ENCODE measurements around the gene MAJIN. TPM values are rescaled to one million over a fixed set of nuclear protein-coding genes. Genes with fewer than 3 reads are reported as not detected.

The MAJIN gene
- total RNA-seq, 1 experiment from 2014 or later, result not detected

DNA sequence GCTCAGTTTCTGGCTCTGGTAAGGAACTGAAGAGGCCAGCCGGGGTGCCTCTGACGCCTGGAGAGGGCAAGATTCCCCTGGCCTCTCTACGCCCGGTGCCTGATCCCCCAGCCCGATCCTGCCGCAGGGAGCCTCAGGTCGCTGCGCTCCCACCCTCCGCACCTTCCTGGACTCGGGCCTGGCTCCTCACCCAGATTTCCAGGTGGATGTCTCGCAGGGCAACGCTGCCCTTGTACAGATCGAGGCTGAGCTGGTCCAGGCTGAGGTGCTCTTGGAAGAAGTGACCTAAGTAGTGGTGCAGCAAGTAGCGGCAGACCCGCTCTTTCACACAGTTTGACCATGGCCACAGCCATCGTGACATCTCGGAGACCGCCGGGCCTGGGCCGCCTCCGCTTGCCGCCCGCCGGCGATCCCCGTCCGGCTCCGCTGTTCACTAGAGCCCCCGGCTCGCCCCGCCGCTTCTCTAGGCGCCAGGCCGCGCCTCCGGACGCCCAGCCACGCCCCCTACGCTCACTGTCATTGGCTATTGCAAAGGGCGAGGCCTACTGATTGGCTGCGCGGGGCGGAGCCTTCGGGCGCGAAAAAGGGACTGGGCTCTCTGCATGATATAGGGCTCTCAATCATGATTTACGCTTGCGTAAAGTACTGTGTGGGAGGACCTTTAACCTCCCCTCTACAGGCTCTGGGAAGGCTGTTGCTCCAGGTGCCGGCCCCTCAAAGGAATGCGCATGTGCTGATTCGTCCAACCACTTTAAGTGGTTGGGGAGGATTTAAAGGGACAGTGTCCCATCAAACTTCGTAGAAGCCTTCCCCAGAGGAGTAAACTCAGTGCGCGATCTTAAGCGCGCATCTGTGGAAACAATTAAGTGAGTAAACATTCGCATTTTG, 54.9 kb downstream of the MAJIN start, which contains the start of gene ATG2A:
Gene ATG2A (minus strand): TSS at position 435 of the 888 bp plus-strand sequence. CDS start 74 bp downstream, at position 361.
- Mint-ChIP-seq H3K9me3 (ENCODE audit: unreplicated experiment) (no peaks in the 10 kb centered on the region), H3K4me1 (ENCODE audit: insufficient read depth, unreplicated experiment) (peaks cover 6% of the 10 kb centered on the region), H3K27ac (ENCODE audit: low read depth, unreplicated experiment) (peak within 1 kb of the TSS; percentile 98), H3K4me3 (ENCODE audit: unreplicated experiment) (peak within 1 kb of the TSS; percentile 90), H3K36me3 (ENCODE audit: insufficient read depth, unreplicated experiment) (peaks cover 25% of the 10 kb centered on the region), H3K27me3 (ENCODE audit: insufficient read depth, unreplicated experiment) (no peaks in the 10 kb centered on the region)
- intact Hi-C loops (cut with micrococcal nuclease), result loop anchor here (1.0 to 10.0 kb wide), 4 partner anchors 70 to 198 kb away; partner anchors contain the start of genes SNX15, TM7SF2 and ZNHIT2
- BruUV-seq (replicated peaks), result TSS peak; percentile 65
- peak; percentile 99 for DNase-seq (ENCODE audit: unreplicated experiment)
- ChIA-PET CTCF (interaction anchor here (0.6 to 4.6 kb wide), 5 partner anchors 24 to 149 kb away, joined by 3 to 16 read pairs (median 3); partner anchors contain the start of genes ARL2 and SNX15), POLR2A (interaction anchor here (0.6 to 4.2 kb wide), 26 partner anchors 8 to 557 kb away, joined by 3 to 27 read pairs (median 5); partner anchors contain the start of genes ARL2, BATF2, EHD1 and FAU)
- TF ChIP-seq, protein P1, sequence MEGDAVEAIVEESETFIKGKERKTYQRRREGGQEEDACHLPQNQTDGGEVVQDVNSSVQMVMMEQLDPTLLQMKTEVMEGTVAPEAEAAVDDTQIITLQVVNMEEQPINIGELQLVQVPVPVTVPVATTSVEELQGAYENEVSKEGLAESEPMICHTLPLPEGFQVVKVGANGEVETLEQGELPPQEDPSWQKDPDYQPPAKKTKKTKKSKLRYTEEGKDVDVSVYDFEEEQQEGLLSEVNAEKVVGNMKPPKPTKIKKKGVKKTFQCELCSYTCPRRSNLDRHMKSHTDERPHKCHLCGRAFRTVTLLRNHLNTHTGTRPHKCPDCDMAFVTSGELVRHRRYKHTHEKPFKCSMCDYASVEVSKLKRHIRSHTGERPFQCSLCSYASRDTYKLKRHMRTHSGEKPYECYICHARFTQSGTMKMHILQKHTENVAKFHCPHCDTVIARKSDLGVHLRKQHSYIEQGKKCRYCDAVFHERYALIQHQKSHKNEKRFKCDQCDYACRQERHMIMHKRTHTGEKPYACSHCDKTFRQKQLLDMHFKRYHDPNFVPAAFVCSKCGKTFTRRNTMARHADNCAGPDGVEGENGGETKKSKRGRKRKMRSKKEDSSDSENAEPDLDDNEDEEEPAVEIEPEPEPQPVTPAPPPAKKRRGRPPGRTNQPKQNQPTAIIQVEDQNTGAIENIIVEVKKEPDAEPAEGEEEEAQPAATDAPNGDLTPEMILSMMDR (IDR thresholded peaks at IDR 0.05; ENCODE audit: unreplicated experiment), result no peak

DNA sequence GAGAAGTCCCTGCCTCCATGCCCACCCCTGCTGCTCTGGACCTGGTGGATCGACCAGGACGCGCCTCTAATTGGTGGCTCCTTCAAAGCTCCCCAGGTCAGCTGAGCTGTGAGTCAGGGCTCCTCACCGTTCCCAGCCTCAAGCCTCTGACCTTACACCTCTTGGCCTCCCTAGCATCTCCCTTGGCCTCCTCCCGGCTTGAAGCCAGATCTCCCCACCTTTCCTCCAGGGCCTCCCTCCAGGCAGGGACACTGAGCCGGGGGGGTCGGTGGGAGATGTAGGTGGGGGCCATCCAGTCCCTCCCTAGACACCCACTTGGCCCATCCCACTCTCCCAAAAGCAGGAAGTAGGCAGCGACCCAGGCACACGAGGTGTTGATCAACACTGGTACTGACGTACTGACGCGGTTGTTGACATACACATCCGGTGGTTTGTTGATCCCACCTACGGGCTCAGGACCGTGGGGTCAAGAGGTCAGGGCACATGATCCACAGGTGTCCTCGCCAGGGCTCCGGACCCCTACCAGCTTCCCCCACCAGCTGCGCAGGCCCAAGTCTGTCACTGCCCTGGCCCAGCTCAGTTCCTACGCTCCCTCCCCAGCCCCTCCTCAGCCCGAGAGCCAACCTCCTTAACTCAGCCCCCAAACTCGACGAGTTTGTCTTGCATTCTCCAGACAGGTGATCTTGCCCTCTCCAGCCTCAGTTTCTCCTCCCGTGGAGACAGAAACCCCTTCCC, 55.7 kb downstream of the MAJIN start:
- Mint-ChIP-seq H3K27ac (ENCODE audit: low read depth, unreplicated experiment) (peak overlapping the region; percentile 98), H3K36me3 (ENCODE audit: insufficient read depth, unreplicated experiment) (peaks cover 32% of the 10 kb centered on the region), H3K9me3 (ENCODE audit: unreplicated experiment) (no peaks in the 10 kb centered on the region), H3K27me3 (ENCODE audit: insufficient read depth, unreplicated experiment) (no peaks in the 10 kb centered on the region), H3K4me3 (ENCODE audit: unreplicated experiment) (peak overlapping the region; percentile 90), H3K4me1 (ENCODE audit: insufficient read depth, unreplicated experiment) (peaks cover 6% of the 10 kb centered on the region)
- TF ChIP-seq, protein P1 (IDR thresholded peaks at IDR 0.05; ENCODE audit: unreplicated experiment), result no peak
- peak; percentile 47 for DNase-seq (ENCODE audit: unreplicated experiment)
- ChIA-PET POLR2A (interaction anchor here (0.7 to 4.2 kb wide), 18 partner anchors 9 to 556 kb away, joined by 3 to 27 read pairs (median 5); partner anchors contain the start of genes ARL2, EHD1, FAU and MRPL49), CTCF (interaction anchor here (1.0 to 4.6 kb wide), 4 partner anchors 23 to 126 kb away, joined by 3 to 16 read pairs (median 4); no protein-coding TSS in a partner anchor)
- BruUV-seq (replicated peaks), result no TSS peak
- intact Hi-C loops (cut with micrococcal nuclease), result loop anchor here (2.0 to 10.0 kb wide), 3 partner anchors 91 to 199 kb away; partner anchors contain the start of genes SNX15, TM7SF2 and ZNHIT2

DNA sequence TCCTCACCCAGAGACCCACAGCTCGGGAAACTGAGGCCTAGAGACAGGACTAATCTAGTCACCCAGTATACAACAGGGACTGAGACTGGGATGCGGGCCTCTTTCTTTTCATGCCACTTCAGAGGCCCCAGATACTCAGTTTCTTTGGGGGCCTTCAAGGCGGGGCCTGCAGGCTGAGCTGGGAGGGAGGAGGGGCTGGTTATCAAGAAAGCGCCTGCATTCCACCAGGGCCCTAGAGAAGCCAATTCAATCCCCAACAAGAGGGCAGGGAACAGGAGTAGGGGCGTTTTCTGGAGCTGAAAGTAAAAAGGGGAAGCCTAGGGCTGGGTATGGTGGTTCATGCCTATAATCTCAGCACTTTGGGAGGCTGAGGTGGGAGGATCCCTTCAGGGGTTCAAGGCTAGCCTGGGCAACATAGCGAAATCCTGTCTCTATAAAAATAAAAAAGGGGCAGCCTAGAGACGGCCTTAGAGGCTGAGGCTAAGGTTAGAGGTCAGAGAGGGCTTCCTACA, 56.5 kb downstream of the MAJIN start:
- TF ChIP-seq, protein P1 (IDR thresholded peaks at IDR 0.05; ENCODE audit: unreplicated experiment), result no peak
- peak overlapping the region; percentile 90 for H3K4me3 Mint-ChIP-seq (ENCODE audit: unreplicated experiment)
- H3K9me3 Mint-ChIP-seq (ENCODE audit: unreplicated experiment), result no peaks in the 10 kb centered on the region
- peaks cover 6% of the 10 kb centered on the region for H3K4me1 Mint-ChIP-seq (ENCODE audit: insufficient read depth, unreplicated experiment)
- H3K36me3 Mint-ChIP-seq (ENCODE audit: insufficient read depth, unreplicated experiment), result peaks cover 38% of the 10 kb centered on the region
- POLR2A ChIA-PET, result interaction anchor here (0.5 to 4.2 kb wide), 15 partner anchors 9 to 938 kb away, joined by 3 to 27 read pairs (median 5); partner anchors contain the start of genes ARL2, EHD1, PPP2R5B and SAC3D1
- peak overlapping the region; percentile 98 for H3K27ac Mint-ChIP-seq (ENCODE audit: low read depth, unreplicated experiment)
- no peaks in the 10 kb centered on the region for H3K27me3 Mint-ChIP-seq (ENCODE audit: insufficient read depth, unreplicated experiment)
- intact Hi-C loops (cut with micrococcal nuclease), result loop anchor here (5.0 to 10.0 kb wide), 2 partner anchors 112 to 199 kb away; partner anchors contain the start of genes SNX15, TM7SF2 and ZNHIT2
- BruUV-seq (replicated peaks), result no TSS peak
- CTCF ChIA-PET, result interaction anchor here (0.7 to 4.6 kb wide), 7 partner anchors 19 to 126 kb away, joined by 3 to 16 read pairs (median 3); no protein-coding TSS in a partner anchor
- DNase-seq (ENCODE audit: unreplicated experiment), result no peak

Measured in MCF 10A (cell line).